GM18951 (cell line): Measurements from ENCODE around the gene DEAF1.

Experiments
- POLR2A ChIP-seq: IDR thresholded peaks from 4 replicates; pipeline ENCODE4 v1.6.1; 2011; ENCODE audit warnings: mild to moderate bottlenecking; ENCODE audit not compliant: insufficient read length, insufficient read depth; ENCODE audit errors: extremely low read depth
- in situ Hi-C: fragments of 300-500 bp; cut with MboI; formaldehyde crosslinking; loops from one replicate; pipeline ENCODE4 v1.12.0; 2022; ENCODE audit warnings: low sequenced_read_pairs, mixed read lengths, inconsistent platforms; ENCODE audit not compliant: unreplicated experiment

Gene DEAF1

DNA sequence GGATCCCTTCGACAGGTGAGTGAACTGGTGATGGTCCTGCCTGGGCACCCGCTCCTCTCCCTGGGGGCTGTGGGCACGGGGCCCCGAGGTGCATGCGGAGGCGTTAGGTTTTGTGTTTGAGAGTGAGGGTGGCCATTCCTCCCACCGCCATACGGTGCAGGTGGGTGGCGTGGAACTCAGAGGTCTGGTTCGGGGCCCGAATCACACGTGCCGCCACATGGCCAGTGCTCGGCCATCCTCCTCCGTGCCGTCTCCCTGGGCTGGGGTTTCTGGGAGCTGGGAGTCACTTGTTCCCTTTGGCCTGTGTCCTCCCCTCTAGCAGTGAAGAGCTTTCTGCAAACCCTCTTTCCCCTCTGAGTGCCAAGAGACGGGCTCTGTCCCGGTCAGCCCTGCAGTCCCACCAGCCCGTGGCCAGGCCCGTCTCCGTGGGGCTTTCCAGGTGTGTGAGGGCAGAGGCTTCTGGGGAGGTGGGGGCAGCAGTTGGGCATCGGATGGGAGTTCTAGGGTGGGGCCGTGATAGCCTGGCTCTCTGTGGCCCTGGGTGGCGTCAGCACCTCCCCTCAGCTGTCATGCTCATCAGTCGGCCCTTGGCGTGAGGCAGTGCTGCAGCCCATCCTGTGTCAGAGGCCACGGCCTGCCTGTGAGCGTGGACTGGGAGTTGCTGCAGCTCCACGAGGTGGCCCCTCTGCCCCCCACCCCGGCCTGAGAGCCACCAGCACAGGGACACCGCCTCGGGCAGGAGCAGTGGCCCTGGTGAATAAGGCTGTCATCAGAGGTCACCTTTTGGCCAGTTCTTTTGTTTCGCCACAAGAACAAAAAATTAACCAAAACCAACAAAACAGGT is 89.5 kb downstream of the DEAF1 start:
- TF ChIP-seq POLR2A = no peak
- in situ Hi-C loops = no loop called here

DNA sequence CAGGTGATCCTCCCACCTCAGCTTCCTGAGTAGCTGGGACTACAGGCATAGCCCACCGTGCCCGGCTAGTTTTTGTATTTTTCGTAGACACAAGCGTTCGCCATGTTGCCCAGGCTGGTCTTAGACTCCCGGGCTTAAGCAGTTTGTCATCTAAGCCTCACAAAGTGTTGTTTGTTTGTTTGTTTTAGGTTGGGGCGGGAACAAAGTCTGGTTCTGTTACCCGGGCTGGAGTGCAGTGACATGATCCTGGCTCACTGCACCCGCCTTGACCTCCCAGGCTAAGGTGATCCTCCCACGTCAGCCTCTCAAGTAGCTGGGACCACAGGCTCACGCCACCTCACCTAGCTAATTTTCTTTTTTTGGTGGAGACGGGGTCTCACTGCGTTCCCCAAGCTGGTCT is 91.9 kb downstream of the DEAF1 start:
- no peak for TF ChIP-seq POLR2A
- in situ Hi-C loops = no loop called here

DNA sequence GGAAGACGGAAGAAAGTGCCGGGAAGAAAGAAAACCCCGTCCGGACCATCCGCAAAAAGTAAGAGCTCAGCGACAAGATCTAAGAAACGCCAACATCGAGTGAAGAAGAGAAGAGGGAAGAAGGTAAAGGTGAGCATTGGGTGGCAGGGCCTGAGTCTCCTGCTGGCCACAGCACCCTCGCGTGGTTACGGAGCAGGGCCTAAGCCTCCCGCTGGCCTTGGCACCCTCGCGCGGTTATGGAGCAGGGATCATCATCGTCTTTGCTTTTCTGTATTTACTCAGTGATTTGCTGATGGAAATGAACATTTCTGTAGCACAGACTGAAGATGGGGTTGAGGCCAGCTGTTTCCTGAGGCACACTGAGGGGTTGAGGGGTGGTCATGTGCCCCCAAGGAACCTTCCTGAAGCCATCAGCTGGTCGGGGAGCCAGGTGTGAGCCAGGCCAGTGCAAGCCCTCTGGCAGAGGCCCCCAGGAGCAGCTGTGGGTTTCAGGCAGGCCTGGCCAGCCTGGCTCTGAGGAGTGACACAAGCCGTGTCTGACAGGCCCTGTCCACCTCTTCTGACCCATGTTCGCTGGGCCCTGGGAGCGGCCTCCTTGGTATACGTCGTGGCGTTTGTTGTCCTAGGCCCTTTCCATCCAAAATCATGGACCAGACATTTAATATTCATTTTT is 93.3 kb downstream of the DEAF1 start:
- no peak for TF ChIP-seq POLR2A
- in situ Hi-C loops = no loop called here

DNA sequence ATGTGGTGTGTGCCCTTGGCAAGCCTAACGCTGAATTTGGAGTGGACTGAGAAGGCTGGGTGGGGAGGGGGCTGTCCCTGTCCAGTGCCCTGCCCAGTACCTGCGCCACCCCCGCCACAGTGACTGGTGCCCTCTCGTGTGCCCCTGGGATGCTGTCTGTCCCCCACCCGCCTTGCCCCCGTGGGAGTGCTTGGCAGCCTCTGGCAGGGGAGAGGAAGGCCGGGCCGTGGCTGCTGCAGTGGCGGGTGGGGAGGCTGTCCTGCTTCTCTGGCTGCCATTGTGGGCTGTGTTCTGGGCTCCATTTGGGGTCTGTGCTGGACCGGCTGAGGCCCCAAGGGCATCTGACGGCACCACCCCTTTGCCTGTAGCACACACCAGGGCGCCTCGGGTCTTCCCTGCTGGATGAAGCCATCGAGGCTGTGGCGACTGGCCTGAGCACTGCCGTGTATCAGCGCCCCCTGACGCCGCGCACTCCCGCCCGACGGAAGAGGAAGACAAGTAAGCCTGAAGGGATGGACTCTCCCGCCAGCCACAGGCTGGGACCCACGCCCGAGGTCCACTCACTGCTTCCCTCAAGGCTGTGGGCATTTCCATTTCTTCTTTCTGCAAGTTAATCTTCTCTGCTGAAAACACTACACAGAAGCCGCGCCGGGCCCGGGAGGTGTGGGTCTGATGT is 96.9 kb downstream of the DEAF1 start:
- in situ Hi-C loops = no loop called here
- peak; percentile 10 for TF ChIP-seq POLR2A

DNA sequence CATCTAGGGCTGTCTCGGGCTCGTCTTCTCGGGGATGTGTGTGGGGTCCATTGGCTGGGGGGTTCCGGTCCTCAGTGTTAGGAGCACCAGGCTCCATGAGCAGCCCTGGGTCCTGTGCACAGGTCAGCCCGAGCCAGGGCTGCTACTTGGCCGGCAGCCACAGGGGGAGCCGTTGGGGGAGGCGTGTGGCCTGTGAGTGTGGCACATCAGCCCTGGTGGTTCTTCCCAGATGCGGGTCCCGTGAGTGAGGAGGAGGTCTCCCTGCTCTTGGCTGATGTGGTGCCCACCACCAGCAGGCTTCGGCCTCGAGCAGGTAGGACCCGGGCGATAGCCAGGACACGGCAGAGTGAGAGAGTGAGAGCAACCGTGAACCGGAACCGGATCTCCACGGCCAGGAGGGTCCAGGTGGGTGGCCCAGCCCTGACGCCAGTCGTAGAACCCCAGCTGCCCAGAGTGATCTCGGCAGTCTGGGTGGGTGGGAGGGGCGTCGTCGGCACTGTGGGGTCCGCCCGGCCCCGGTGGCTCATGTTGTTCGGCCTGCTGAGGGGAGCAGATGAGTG is 97.8 kb downstream of the DEAF1 start:
- no peak for TF ChIP-seq POLR2A
- in situ Hi-C loops = no loop called here

DNA sequence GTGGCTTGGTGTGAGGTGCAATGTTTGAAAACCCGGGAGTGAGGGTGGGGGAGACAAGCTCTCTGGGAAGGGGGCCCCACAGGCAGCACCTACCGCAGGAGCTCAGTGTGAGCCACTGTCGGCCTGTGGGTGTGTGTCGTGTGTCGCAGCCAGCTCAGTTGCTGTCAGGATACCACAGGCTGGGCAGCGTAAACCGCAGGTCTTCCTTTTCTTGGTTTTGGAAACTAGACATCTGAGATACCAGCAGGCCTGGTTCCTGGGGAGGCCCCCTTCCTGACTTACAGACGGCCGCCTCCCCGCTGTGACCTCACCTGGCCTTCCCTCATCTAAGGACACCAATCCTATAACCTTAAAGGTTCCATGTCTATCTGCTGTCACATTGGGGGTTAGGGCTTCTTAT is 98.6 kb downstream of the DEAF1 start:
- TF ChIP-seq POLR2A = no peak
- in situ Hi-C loops = no loop called here

DNA sequence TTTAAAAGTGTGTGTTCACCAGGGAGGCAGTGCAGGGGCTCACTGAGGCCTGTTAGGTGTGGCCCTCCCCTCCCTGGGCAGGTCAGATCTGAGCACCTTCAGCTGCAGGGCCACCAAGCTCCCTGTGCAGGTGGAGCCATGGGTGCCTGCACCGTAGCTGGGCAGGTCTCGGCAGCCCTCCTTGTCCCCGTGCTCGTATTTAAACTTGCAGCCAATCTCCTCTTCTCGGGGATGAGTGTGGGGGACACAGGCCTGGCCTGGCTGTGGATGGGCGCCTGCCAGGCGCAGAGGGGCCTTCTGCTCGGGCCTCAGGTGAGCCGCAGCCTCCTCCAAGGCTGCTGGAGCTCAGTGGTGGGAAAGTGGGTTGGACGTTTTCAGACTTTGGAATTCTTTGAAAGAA is 99.6 kb downstream of the DEAF1 start:
- in situ Hi-C loops = no loop called here
- no peak for TF ChIP-seq POLR2A
